NB4 (cell line): ENCODE data around the gene FERMT2.

ENCODE experiments used
- DNase-seq: peaks from one replicate; pipeline ENCODE4 v3.0.0; 2010; ENCODE audit warnings: low read depth
- H3K4me3 ChIP-seq: one replicate; pipeline ENCODE4 v1.5.1; 2011; ENCODE audit warnings: mild to moderate bottlenecking, low read depth, low read length, moderate library complexity
- MYC ChIP-seq: IDR thresholded peaks from 2 replicates; pipeline ENCODE4 v1.6.1; 2011; ENCODE audit warnings: low read depth, low read length
- POLR2A ChIP-seq: IDR thresholded peaks from 2 replicates; pipeline ENCODE4 v1.6.1; 2011; ENCODE audit warnings: mild to moderate bottlenecking; ENCODE audit not compliant: insufficient read length; ENCODE audit errors: extremely low read depth
- TF ChIP-seq, protein P1 (sequence below): IDR thresholded peaks from one replicate; pipeline ENCODE4 v1.5.1; 2012; ENCODE audit warnings: low read depth, low read length
- TF ChIP-seq, protein P2 (sequence below): IDR thresholded peaks from 2 replicates; pipeline ENCODE4 v1.6.1; 2011; ENCODE audit warnings: low read depth, low read length

Gene FERMT2

DNA sequence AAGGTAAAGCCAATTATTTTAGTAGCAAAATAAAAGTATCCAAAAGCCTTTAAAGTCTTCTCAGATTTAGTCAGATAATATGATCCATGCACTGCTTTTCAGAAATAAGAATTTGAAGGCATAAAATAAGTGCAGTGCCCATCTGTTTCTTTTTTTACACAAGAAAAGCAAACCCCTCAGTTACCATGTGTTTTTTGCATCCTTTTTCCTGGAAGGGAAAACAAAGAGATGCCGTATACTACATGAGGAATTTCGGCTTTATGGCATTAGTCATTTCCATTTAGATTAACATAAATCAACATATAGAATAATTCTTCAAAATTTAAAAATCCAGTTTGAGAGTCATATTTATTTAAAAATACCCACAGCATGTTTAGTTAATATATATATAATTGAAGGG, 89.4 kb downstream of the FERMT2 start:
- H3K4me3 ChIP-seq, result no peak overlapping the region
- no peak for DNase-seq
- TF ChIP-seq, protein P1, sequence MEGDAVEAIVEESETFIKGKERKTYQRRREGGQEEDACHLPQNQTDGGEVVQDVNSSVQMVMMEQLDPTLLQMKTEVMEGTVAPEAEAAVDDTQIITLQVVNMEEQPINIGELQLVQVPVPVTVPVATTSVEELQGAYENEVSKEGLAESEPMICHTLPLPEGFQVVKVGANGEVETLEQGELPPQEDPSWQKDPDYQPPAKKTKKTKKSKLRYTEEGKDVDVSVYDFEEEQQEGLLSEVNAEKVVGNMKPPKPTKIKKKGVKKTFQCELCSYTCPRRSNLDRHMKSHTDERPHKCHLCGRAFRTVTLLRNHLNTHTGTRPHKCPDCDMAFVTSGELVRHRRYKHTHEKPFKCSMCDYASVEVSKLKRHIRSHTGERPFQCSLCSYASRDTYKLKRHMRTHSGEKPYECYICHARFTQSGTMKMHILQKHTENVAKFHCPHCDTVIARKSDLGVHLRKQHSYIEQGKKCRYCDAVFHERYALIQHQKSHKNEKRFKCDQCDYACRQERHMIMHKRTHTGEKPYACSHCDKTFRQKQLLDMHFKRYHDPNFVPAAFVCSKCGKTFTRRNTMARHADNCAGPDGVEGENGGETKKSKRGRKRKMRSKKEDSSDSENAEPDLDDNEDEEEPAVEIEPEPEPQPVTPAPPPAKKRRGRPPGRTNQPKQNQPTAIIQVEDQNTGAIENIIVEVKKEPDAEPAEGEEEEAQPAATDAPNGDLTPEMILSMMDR, result no peak
- TF ChIP-seq, protein P2, sequence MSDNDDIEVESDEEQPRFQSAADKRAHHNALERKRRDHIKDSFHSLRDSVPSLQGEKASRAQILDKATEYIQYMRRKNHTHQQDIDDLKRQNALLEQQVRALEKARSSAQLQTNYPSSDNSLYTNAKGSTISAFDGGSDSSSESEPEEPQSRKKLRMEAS, result no peak
- no peak for TF ChIP-seq POLR2A
- no peak for TF ChIP-seq MYC

DNA sequence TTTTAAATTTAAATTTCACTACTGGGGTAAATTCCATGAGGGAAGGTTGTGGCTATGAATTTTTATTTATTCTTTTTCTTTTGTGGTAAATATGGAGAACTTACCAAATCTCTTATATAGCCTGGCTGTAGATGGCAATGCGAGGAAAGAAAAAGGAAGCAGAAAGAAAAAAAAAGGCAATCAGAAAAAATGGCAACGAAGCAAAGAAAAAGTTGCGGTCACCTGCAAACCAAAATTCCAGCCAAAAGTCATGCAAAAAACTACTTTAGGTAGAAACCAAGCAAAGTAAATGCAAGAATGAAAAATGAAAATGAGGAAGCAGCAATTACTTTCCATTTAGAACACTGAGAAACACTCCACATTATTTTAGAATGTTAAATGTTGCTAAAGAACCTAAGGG, 89.9 kb downstream of the FERMT2 start:
- no peak overlapping the region for H3K4me3 ChIP-seq
- DNase-seq, result no peak
- TF ChIP-seq MYC (no peak), POLR2A (no peak)
- TF ChIP-seq, protein P1, result no peak
- TF ChIP-seq, protein P2, result no peak

DNA sequence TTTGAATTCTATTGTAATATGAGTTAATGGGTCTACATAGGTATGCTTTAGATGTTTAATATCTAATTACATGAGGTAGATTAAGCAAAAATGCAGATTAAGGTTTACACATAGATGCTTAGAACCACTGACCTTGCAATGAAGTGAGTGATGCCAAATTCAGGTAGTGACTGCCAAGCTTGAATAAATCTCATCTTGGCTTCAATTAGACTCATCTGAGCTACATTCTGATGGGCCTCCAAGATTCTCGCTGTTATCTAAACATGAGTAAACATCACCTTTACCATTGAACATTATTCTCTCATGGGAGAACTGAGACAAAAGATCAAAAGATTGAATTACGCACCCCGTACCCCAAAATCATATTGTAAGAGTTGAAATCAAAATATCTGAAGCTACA, 90.6 kb downstream of the FERMT2 start:
- no peak overlapping the region for H3K4me3 ChIP-seq
- no peak for DNase-seq
- TF ChIP-seq MYC (no peak), POLR2A (no peak)
- TF ChIP-seq, protein P1, result no peak
- TF ChIP-seq, protein P2, result no peak

DNA sequence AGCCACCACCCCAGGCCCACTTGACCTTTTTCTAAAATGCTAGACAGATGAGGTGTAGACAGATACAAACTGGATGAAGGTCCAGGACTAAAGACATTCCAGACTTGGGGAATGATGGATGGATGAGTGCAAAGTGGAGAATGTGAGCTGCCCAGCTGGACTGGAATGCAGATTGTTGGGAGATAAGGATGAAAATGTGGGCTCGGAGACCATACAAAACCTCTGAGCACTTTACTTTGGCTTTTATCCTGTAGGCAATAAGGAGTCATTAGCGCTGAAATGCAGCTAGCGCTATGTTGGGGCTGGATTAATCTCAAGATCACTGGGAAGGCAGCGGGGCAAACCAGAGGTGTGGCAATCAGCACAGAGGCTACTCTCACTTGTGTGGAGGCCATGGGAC, 94.7 kb downstream of the FERMT2 start:
- no peak for DNase-seq
- TF ChIP-seq, protein P2, result no peak
- TF ChIP-seq, protein P1, result no peak
- TF ChIP-seq MYC (no peak), POLR2A (no peak)

DNA sequence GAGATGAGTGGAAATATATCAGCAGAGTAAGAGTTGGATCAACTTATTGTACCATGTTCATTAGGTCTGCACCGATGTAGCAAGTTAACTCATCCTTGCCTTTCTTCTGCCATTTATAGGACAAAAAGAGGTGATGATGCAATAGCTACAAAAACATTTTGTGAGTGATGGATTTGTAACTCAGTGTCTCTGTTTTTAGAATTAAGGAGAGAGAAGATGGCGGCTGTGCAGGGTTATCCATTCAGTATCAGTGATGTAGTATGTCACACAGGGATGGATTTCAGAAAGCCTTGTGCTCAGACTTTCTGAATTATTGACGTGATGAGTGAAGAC, 97.4 kb downstream of the FERMT2 start:
- TF ChIP-seq, protein P1, result no peak
- TF ChIP-seq, protein P2, result no peak
- TF ChIP-seq POLR2A (no peak), MYC (no peak)
- H3K4me3 ChIP-seq, result no peak overlapping the region
- DNase-seq, result no peak

More for the DNA sequence above, 94.7 kb downstream of the FERMT2 start:
- H3K4me3 ChIP-seq, result no peak overlapping the region
